Left renal cortex interstitium (tissue), 4 donors: ENCODE measurements around the gene RNFT2. TPM values are rescaled to one million over a fixed set of nuclear protein-coding genes. Genes with fewer than 3 reads are reported as not detected.

ENCODE experiments used
- DNase-seq, 4 donors: peaks; one replicate each; pipeline ENCODE4 v3.0.0-alpha.2; 2013; ENCODE audit warnings: low read depth in 4 of 4, low spot score in 2 of 4, missing footprints in 1 of 4
- polyA plus RNA-seq, 4 donors: library from polyadenylated mRNA; unstranded; fragments of 120-200 nt; gene quantifications; one replicate each; pipeline ENCODE4 v1.2.1, GENCODE V29; 2013; ENCODE audit not compliant: insufficient read length in 4 of 4

Gene RNFT2
- polyA plus RNA-seq, 4 donors = 4.0 to 8.0 (median 6.0) TPM

GRCh38 chr12:116820064-116820656, 82.0 kb downstream of the RNFT2 start:
- no peak for DNase-seq

- no peak for DNase-seq
Observed at GRCh38 chr12:116821291-116821690, 83.2 kb downstream of the RNFT2 start.

GRCh38 chr12:116827432-116827831, 89.3 kb downstream of the RNFT2 start:
- DNase-seq = no peak

GRCh38 chr12:116832353-116832752, 94.2 kb downstream of the RNFT2 start:
- DNase-seq = no peak

GRCh38 chr12:116833474-116833873, 95.4 kb downstream of the RNFT2 start:
- no peak for DNase-seq

GRCh38 chr12:116835484-116835883, 97.4 kb downstream of the RNFT2 start:
- no peak for DNase-seq

GRCh38 chr12:116837097-116837496, 99.0 kb downstream of the RNFT2 start:
- DNase-seq = no peak

- DNase-seq = no peak
Observed at GRCh38 chr12:116838365-116838764, 100.2 kb downstream of the RNFT2 start.

GRCh38 chr12:116839287-116839830, 101.2 kb downstream of the RNFT2 start:
- no peak for DNase-seq

GRCh38 chr12:116843085-116843484, 105.0 kb downstream of the RNFT2 start:
- no peak for DNase-seq

GRCh38 chr12:116849216-116849615, 111.1 kb downstream of the RNFT2 start:
- no peak for DNase-seq

- DNase-seq = no peak
Observed at GRCh38 chr12:116852303-116852702, 114.2 kb downstream of the RNFT2 start.

- no peak for DNase-seq
Observed at GRCh38 chr12:116853507-116853906, 115.4 kb downstream of the RNFT2 start.

- no peak for DNase-seq
Observed at GRCh38 chr12:116855744-116856470, 117.8 kb downstream of the RNFT2 start.

- no peak for DNase-seq
Observed at GRCh38 chr12:116856729-116857128, 118.6 kb downstream of the RNFT2 start.

- no peak for DNase-seq
Observed at GRCh38 chr12:116859079-116859478, 121.0 kb downstream of the RNFT2 start.

GRCh38 chr12:116860263-116860662, 122.1 kb downstream of the RNFT2 start:
- DNase-seq = no peak

- DNase-seq = no peak
Observed at GRCh38 chr12:116861320-116861719, 123.2 kb downstream of the RNFT2 start.

GRCh38 chr12:116862167-116862566, 124.1 kb downstream of the RNFT2 start:
- no peak for DNase-seq

GRCh38 chr12:116863275-116863767, 125.2 kb downstream of the RNFT2 start:
- no peak for DNase-seq

- DNase-seq = no peak
Observed at GRCh38 chr12:116864371-116865160, 126.5 kb downstream of the RNFT2 start.
